Measurements from ENCODE around the gene NUP188. TPM values are rescaled to one million over a fixed set of nuclear protein-coding genes. Genes with fewer than 3 reads are reported as not detected.

Gene NUP188
- total and polyA plus RNA-seq, 2 donors (not counting 3 experiments of a cell fraction or from before 2014, with no cell fraction given) = 62.7 to 66.2 TPM

DNA sequence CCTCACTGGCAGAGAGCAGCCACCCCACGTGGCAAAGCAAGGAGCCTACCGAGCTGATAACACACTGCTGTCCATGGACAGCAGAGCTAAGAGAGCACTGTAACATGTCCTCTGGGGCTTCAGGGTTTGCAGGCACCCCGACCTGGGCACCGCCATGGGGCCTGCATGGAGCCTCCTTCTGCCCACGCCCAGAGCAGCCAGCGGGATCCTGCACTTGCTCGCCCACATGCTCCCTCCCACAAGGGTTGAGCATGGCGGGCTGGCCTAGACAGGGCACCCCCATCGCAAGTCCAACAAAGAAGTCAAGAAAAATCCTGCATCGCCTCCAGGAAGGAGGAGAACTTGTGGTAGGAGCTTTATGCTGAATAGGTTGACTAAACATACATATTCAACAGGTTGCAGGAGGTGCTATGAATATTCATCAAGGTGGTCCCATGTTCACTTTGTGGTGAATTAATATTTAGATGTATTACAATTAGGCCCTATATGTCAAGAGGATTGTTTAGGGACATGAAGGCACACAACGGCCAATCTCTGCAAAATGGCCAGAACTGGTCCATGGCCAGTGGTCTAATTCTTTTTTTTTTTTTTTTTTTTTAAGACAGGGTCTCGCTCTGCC is 85.2 kb downstream of the NUP188 start:
- Histone ChIP-seq H3K79me2 (ENCODE audit: control insufficient read depth, insufficient read depth, low read length) (peaks cover 13% of the 10 kb centered on the region), H3K4me1 (ENCODE audit: control insufficient read depth, extremely low read depth, insufficient read depth, low read length) (peaks cover 11% of the 10 kb centered on the region), H2AFZ (ENCODE audit: low read depth, low read length) (no peak overlapping the region), H3K27me3 (ENCODE audit: control insufficient read depth in 2 of 2, insufficient read depth in 2 of 2, low read length in 2 of 2) (no peaks in the 10 kb centered on the region), H3K27ac (ENCODE audit: insufficient read depth, low read depth, low read length) (no peak overlapping the region), H3K9ac (replicated peaks; ENCODE audit: extremely low read depth, insufficient read depth, low read length) (no peak overlapping the region), H3K9me1 (replicated peaks; ENCODE audit: control insufficient read depth, extremely low read depth, insufficient read depth, low read length) (no peaks in the 10 kb centered on the region), H3K36me3 (ENCODE audit: control insufficient read depth in 2 of 2, extremely low read depth in 1 of 2, insufficient read depth in 2 of 2, low read length in 2 of 2) (no peaks in the 10 kb centered on the region), H3K4me2 (ENCODE audit: insufficient read depth, low read length) (no peak overlapping the region), H3K9me3 (replicated peaks; ENCODE audit: control insufficient read depth, insufficient read depth, low read length) (no peaks in the 10 kb centered on the region), H4K20me1 (replicated peaks; ENCODE audit: control insufficient read depth, extremely low read depth, insufficient read depth, low read length) (no peaks in the 10 kb centered on the region), H3K4me3 (replicated peaks in 1 of 3; ENCODE audit: insufficient read depth in 1 of 3, low read depth in 1 of 3, low read length in 3 of 3) (no peak overlapping the region)
- CTCF ChIA-PET = no interaction called here
- TF ChIP-seq, protein P1, sequence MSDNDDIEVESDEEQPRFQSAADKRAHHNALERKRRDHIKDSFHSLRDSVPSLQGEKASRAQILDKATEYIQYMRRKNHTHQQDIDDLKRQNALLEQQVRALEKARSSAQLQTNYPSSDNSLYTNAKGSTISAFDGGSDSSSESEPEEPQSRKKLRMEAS (IDR thresholded peaks at IDR 0.05; ENCODE audit: insufficient read depth, insufficient read length) = no peak
- TF ChIP-seq FOS (IDR thresholded peaks at IDR 0.05; ENCODE audit: borderline replicate concordance, insufficient read depth, low read length) = no peak
- TF ChIP-seq, protein P2, sequence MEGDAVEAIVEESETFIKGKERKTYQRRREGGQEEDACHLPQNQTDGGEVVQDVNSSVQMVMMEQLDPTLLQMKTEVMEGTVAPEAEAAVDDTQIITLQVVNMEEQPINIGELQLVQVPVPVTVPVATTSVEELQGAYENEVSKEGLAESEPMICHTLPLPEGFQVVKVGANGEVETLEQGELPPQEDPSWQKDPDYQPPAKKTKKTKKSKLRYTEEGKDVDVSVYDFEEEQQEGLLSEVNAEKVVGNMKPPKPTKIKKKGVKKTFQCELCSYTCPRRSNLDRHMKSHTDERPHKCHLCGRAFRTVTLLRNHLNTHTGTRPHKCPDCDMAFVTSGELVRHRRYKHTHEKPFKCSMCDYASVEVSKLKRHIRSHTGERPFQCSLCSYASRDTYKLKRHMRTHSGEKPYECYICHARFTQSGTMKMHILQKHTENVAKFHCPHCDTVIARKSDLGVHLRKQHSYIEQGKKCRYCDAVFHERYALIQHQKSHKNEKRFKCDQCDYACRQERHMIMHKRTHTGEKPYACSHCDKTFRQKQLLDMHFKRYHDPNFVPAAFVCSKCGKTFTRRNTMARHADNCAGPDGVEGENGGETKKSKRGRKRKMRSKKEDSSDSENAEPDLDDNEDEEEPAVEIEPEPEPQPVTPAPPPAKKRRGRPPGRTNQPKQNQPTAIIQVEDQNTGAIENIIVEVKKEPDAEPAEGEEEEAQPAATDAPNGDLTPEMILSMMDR (IDR thresholded peaks at IDR 0.05; ENCODE audit: extremely low read depth in 1 of 2, insufficient read depth in 1 of 2, low read depth in 1 of 2, low read length in 2 of 2) = no peak
- no peak for TF ChIP-seq GATA2 (IDR thresholded peaks at IDR 0.05; ENCODE audit: insufficient read depth, insufficient read length, low read depth, low read length)
- TF ChIP-seq POLR2A (IDR thresholded peaks at IDR 0.05; ENCODE audit: low read depth, low read length) = no peak
- TF ChIP-seq EZH2 (IDR thresholded peaks at IDR 0.05; ENCODE audit: borderline replicate concordance, low read depth, low read length, severe bottlenecking) = no peak
- TF ChIP-seq JUN (IDR thresholded peaks at IDR 0.05; ENCODE audit: borderline replicate concordance, insufficient read depth, insufficient read length, low read depth) = no peak
- no peak for TF ChIP-seq MYC (IDR thresholded peaks at IDR 0.05; ENCODE audit: low read depth, low read length)
- no peak for TF ChIP-seq POLR2AphosphoS5 (IDR thresholded peaks at IDR 0.05; ENCODE audit: insufficient read depth, low read depth, low read length)
- POLR2A ChIA-PET = no interaction called here
- BruUV-seq (replicated peaks) = no TSS peak
- dilution Hi-C loops (cut with MboI; ENCODE audit: extremely low pct_ligation_motif_present, low sequenced_read_pairs) (no loop called here), intact Hi-C loops (cut with micrococcal nuclease) (no loop called here)
- no peak for DNase-seq (ENCODE audit: low read depth, low spot score)
- no peak for FAIRE-seq

Data from endothelial cell of umbilical vein (primary cell).